Neuronal stem cell (in vitro differentiated cells): ENCODE data around the gene PARD3B.

ENCODE experiments used
- DNase-seq: peaks from one replicate; pipeline ENCODE4 v3.0.0-alpha.2; 2013; ENCODE audit warnings: low spot score
- H2AFZ ChIP-seq: one replicate; pipeline ENCODE4 v1.6.1; 2013; ENCODE audit warnings: mild to moderate bottlenecking, low read length, inconsistent platforms
- H2AK5ac ChIP-seq: 2 replicates; pipeline ENCODE4 v1.6.1; 2013; ENCODE audit warnings: low read depth, mild to moderate bottlenecking, inconsistent platforms, low read length, moderate library complexity, mixed read lengths
- H2BK120ac ChIP-seq: 2 replicates; pipeline ENCODE4 v1.6.1; 2013; ENCODE audit warnings: low read depth, mild to moderate bottlenecking, inconsistent platforms, low read length, moderate library complexity, mixed read lengths
- H2BK12ac ChIP-seq: one replicate; pipeline ENCODE4 v1.6.1; 2013; ENCODE audit warnings: low read length, inconsistent platforms
- H2BK15ac ChIP-seq: 2 replicates; pipeline ENCODE4 v1.6.1; 2013; ENCODE audit warnings: mild to moderate bottlenecking, low read length, inconsistent platforms, mixed read lengths
- H2BK5ac ChIP-seq: one replicate; pipeline ENCODE4 v1.6.1; 2013; ENCODE audit warnings: inconsistent platforms, mild to moderate bottlenecking, low read length, moderate library complexity
- H3K14ac ChIP-seq: one replicate; pipeline ENCODE4 v1.6.1; 2013; ENCODE audit warnings: low read length, inconsistent platforms
- H3K18ac ChIP-seq: 2 replicates; pipeline ENCODE4 v1.6.1; 2013; ENCODE audit warnings: low read length, inconsistent platforms
- H3K23ac ChIP-seq: 2 replicates; pipeline ENCODE4 v1.6.1; 2013; ENCODE audit warnings: low read depth, mild to moderate bottlenecking, mixed read lengths, low read length, inconsistent platforms; ENCODE audit not compliant: poor library complexity
- H3K27ac ChIP-seq: replicated peaks from 3 replicates; pipeline ENCODE4 v1.5.1; 2013; ENCODE audit warnings: low read length, inconsistent platforms
- H3K27me3 ChIP-seq, 3 experiments: 2 replicates each; pipeline ENCODE4 v1.6.1; 2013; ENCODE audit warnings: low read length in 3 of 3, mild to moderate bottlenecking in 2 of 3, inconsistent platforms in 1 of 3, low read depth in 1 of 3, mixed read lengths in 1 of 3, moderate library complexity in 1 of 3; ENCODE audit not compliant: control insufficient read depth in 3 of 3, insufficient read depth in 3 of 3
- H3K36me3 ChIP-seq, 2 donors: replicated peaks in 1 of 2; 2 replicates each; pipeline ENCODE4 v1.6.1; 2013; ENCODE audit warnings: low read length in 2 of 2; ENCODE audit not compliant: control insufficient read depth in 2 of 2, insufficient read depth in 2 of 2
- H3K4ac ChIP-seq: 2 replicates; pipeline ENCODE4 v1.6.1; 2013; ENCODE audit warnings: inconsistent platforms, mild to moderate bottlenecking, low read length, moderate library complexity
- H3K4me1 ChIP-seq, 2 donors: 1 replicate in 1 of 2; 2 replicates in 1 of 2; pipeline ENCODE4 v1.6.1; 2013; ENCODE audit warnings: low read length in 2 of 2, low read depth in 1 of 2; ENCODE audit not compliant: control insufficient read depth in 2 of 2, insufficient read depth in 1 of 2
- H3K4me2 ChIP-seq: one replicate; pipeline ENCODE4 v1.6.1; 2013; ENCODE audit warnings: mild to moderate bottlenecking, low read length, inconsistent platforms; ENCODE audit not compliant: insufficient read depth, poor library complexity, severe bottlenecking
- H3K4me3 ChIP-seq, 2 donors: 2 replicates each; pipeline ENCODE4 v1.5.1; 2013; ENCODE audit warnings: low read length in 2 of 2, mild to moderate bottlenecking in 2 of 2, inconsistent platforms in 1 of 2, moderate library complexity in 1 of 2
- H3K79me1 ChIP-seq: one replicate; pipeline ENCODE4 v1.6.1; 2013; ENCODE audit warnings: low read depth, mild to moderate bottlenecking, inconsistent platforms, low read length, moderate library complexity
- H3K9ac ChIP-seq: one replicate; pipeline ENCODE4 v1.6.1; 2013; ENCODE audit warnings: mild to moderate bottlenecking, low read depth, low read length, inconsistent platforms; ENCODE audit not compliant: poor library complexity
- H3K9me3 ChIP-seq, 2 donors: replicated peaks in 1 of 2; 2 replicates each; pipeline versions ENCODE3 to v1.6.1; 2013; ENCODE audit warnings: low read length in 2 of 2, mild to moderate bottlenecking in 2 of 2, inconsistent platforms in 1 of 2, low read depth in 1 of 2, mixed read lengths in 1 of 2, moderate library complexity in 1 of 2; ENCODE audit not compliant: control insufficient read depth in 2 of 2, insufficient read depth in 1 of 2
- H4K8ac ChIP-seq: one replicate; pipeline ENCODE4 v1.6.1; 2013; ENCODE audit warnings: low read depth, mild to moderate bottlenecking, inconsistent platforms, low read length, moderate library complexity
- H4K91ac ChIP-seq: one replicate; pipeline ENCODE4 v1.6.1; 2013; ENCODE audit warnings: low read length, low read depth, mild to moderate bottlenecking, inconsistent platforms; ENCODE audit not compliant: poor library complexity
- WGBS, 2 donors: extraction: QIAGEN DNeasy Blood & Tissue Kit; methylation state at CpG; one replicate each; pipeline ENCODE4 v1.1.7; 2013; ENCODE audit warnings: missing lambda C conversion rate in 2 of 2, mixed read lengths in 1 of 2; ENCODE audit not compliant: insufficient read length in 2 of 2, insufficient replicate concordance in 1 of 2; ENCODE audit errors: extremely low coverage in 2 of 2; 5-methylcytosine and 5-hydroxymethylcytosine counted together

Gene PARD3B

GRCh38 chr2:204923957-204924356 lies 378.7 kb downstream of the PARD3B start:
- H3K4me2 ChIP-seq, result no peak overlapping the region
- H3K23ac ChIP-seq, result no peak overlapping the region
- H3K14ac ChIP-seq, result no peak overlapping the region
- no peak overlapping the region for H4K91ac ChIP-seq
- no peaks in the 10 kb centered on the region for H3K9me3 ChIP-seq
- H3K4me3 ChIP-seq, result no peak overlapping the region
- no peaks in the 10 kb centered on the region for H3K36me3 ChIP-seq
- H3K9ac ChIP-seq, result no peak overlapping the region
- H3K27me3 ChIP-seq, result no peaks in the 10 kb centered on the region
- no peak overlapping the region for H4K8ac ChIP-seq
- no peaks in the 10 kb centered on the region for H3K79me1 ChIP-seq
- no peak overlapping the region for H3K4ac ChIP-seq
- H3K27ac ChIP-seq, result no peak overlapping the region
- H2BK15ac ChIP-seq, result no peak overlapping the region
- H2AK5ac ChIP-seq, result no peak overlapping the region
- H2AFZ ChIP-seq, result no peak overlapping the region
- peaks cover 1 to 12% of the 10 kb centered on the region in 2 donors for H3K4me1 ChIP-seq
- H2BK5ac ChIP-seq, result no peak overlapping the region
- H2BK12ac ChIP-seq, result no peak overlapping the region
- H2BK120ac ChIP-seq, result no peak overlapping the region
- no peak overlapping the region for H3K18ac ChIP-seq
- no peak for DNase-seq

DNA sequence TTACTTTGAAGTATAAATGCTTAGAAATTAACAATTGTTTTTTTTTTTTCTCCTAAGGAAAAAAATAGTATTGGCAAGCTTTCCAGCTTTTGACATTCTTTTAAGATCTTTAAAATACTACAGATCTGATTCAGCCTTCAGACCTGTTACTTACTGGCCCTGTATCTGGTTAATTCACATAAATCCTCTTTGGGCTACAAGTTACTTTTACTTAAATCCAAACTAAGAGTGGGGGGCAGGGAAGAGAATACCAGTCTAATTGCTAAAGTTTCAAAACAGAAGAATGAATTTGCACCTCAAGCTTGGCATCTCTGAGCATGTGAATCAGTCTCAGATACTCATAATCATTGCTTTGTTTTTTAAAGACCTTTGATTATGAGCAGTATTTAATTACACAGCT lies 386.3 kb downstream of the PARD3B start:
- Histone ChIP-seq H2BK15ac (no peak overlapping the region), H2AFZ (no peak overlapping the region), H3K23ac (no peak overlapping the region), H3K36me3 (no peaks in the 10 kb centered on the region), H2AK5ac (no peak overlapping the region), H3K79me1 (no peaks in the 10 kb centered on the region), H3K9ac (no peak overlapping the region), H4K91ac (no peak overlapping the region), H3K9me3 (no peaks in the 10 kb centered on the region), H3K4me2 (no peak overlapping the region), H2BK120ac (no peak overlapping the region), H2BK5ac (no peak overlapping the region), H3K4me1 (peaks cover 0 to 1% of the 10 kb centered on the region in 2 donors), H3K4ac (no peak overlapping the region), H3K27ac (no peak overlapping the region), H3K14ac (no peak overlapping the region), H4K8ac (no peak overlapping the region), H2BK12ac (no peak overlapping the region), H3K27me3 (no peaks in the 10 kb centered on the region), H3K18ac (no peak overlapping the region), H3K4me3 (no peak overlapping the region)
- DNase-seq, result no peak

- Histone ChIP-seq H3K4me2 (no peak overlapping the region), H3K79me1 (no peaks in the 10 kb centered on the region), H3K18ac (no peak overlapping the region), H4K8ac (no peak overlapping the region), H3K23ac (no peak overlapping the region), H2BK12ac (no peak overlapping the region), H3K14ac (no peak overlapping the region), H3K4me1 (no peaks in the 10 kb centered on the region), H3K9ac (no peak overlapping the region), H2BK15ac (no peak overlapping the region), H3K9me3 (no peaks in the 10 kb centered on the region), H3K27me3 (no peaks in the 10 kb centered on the region), H3K36me3 (no peaks in the 10 kb centered on the region), H3K27ac (no peak overlapping the region), H3K4me3 (no peak overlapping the region), H2BK5ac (no peak overlapping the region), H4K91ac (no peak overlapping the region), H3K4ac (no peak overlapping the region), H2BK120ac (no peak overlapping the region), H2AFZ (no peak overlapping the region), H2AK5ac (no peak overlapping the region)
- DNase-seq, result no peak
- no CpG with 5 or more reads among the region's 1 CpG for WGBS, 2 donors
Measured at GRCh38 chr2:204933735-204934374, 388.6 kb downstream of the PARD3B start.

GRCh38 chr2:204944927-204945326 lies 399.7 kb downstream of the PARD3B start:
- H3K36me3 ChIP-seq, result no peaks in the 10 kb centered on the region
- no peak overlapping the region for H3K4ac ChIP-seq
- no peak overlapping the region for H2BK120ac ChIP-seq
- no peak overlapping the region for H3K4me2 ChIP-seq
- H3K79me1 ChIP-seq, result no peaks in the 10 kb centered on the region
- H2BK12ac ChIP-seq, result no peak overlapping the region
- peaks cover 5 to 15% of the 10 kb centered on the region in 2 donors for H3K9me3 ChIP-seq
- H2AFZ ChIP-seq, result no peak overlapping the region
- no peak overlapping the region for H3K9ac ChIP-seq
- no peak overlapping the region for H2BK5ac ChIP-seq
- H3K14ac ChIP-seq, result no peak overlapping the region
- no CpG with 5 or more reads among the region's 3 CpGs for WGBS, 2 donors
- no peak overlapping the region for H4K91ac ChIP-seq
- H3K23ac ChIP-seq, result no peak overlapping the region
- no peak overlapping the region for H3K4me3 ChIP-seq
- DNase-seq, result no peak
- no peak overlapping the region for H3K27ac ChIP-seq
- no peaks in the 10 kb centered on the region for H3K27me3 ChIP-seq
- no peak overlapping the region for H2AK5ac ChIP-seq
- no peak overlapping the region for H2BK15ac ChIP-seq
- H3K4me1 ChIP-seq, result no peaks in the 10 kb centered on the region
- no peak overlapping the region for H3K18ac ChIP-seq
- no peak overlapping the region for H4K8ac ChIP-seq
